GM12892 (cell line): ENCODE results near the gene GMIP.

ENCODE experiments used
- POLR2A ChIP-seq: IDR thresholded peaks from 2 replicates; pipeline ENCODE4 v1.6.1; 2011; ENCODE audit warnings: low read depth, low read length, control low read depth
- POLR2AphosphoS5 ChIP-seq: IDR thresholded peaks from 2 replicates; pipeline ENCODE4 v1.6.1; 2011; ENCODE audit warnings: low read depth, low read length, control low read depth
- TAF1 ChIP-seq: IDR thresholded peaks from 2 replicates; pipeline ENCODE4 v1.6.1; 2011; ENCODE audit warnings: low read depth, mild to moderate bottlenecking, control low read depth, low read length, borderline replicate concordance

- TF ChIP-seq TAF1 (no peak), POLR2A (no peak), POLR2AphosphoS5 (no peak)
These were observed 17.8 kb upstream of the GMIP start for GRCh38 chr19:19661141-19661674.
